Caco-2 (cell line): ENCODE results near the gene FBXW8. TPM values are rescaled to one million over a fixed set of nuclear protein-coding genes. Genes with fewer than 3 reads are reported as not detected.
A peak's percentile ranks its signal among the peaks of the same experiment; 100 is the strongest.

ENCODE experiments used
- Bru-seq: library from RNA; stranded (reverse); fragments of 400-500 nt; gene quantifications from one replicate; lab custom pipeline; 2021; lab: Mats Ljungman, UMichigan
- BruChase-seq, 2 experiments: library from RNA; stranded (reverse); fragments of 400-500 nt; gene quantifications; one replicate each; lab custom pipeline; 2021; lab: Mats Ljungman, UMichigan
- BruUV-seq: library from RNA; stranded (reverse); fragments of 400-500 nt; replicated peaks from 2 replicates; lab custom pipeline; 2021; lab: Mats Ljungman, UMichigan
- CTCF ChIA-PET: fragments of 300-600 bp; sonication (Branson Sonifier 250); formaldehyde crosslinking; loops from one replicate; lab custom pipeline; 2022; ENCODE audit warnings: antibody characterized with exemption; lab: Charles Lee
- POLR2A ChIA-PET: fragments of 300-600 bp; sonication (Branson Sonifier 250); formaldehyde crosslinking; loops from one replicate; lab custom pipeline; 2022; ENCODE audit warnings: antibody characterized with exemption; lab: Charles Lee
- DNase-seq, 2 experiments: peaks; one replicate each; pipeline versions ENCODE4 v3.0.0 to v3.0.0-alpha.2; 2020 to 2022
- H3K27me3 ChIP-seq: replicated peaks from 2 replicates; pipeline ENCODE4 v1.6.0; 2011; ENCODE audit warnings: low read length; ENCODE audit not compliant: control insufficient read depth, insufficient read depth
- H3K36me3 ChIP-seq: 2 replicates; pipeline ENCODE4 v1.5.1; 2011; ENCODE audit warnings: low read length; ENCODE audit not compliant: control insufficient read depth, insufficient read depth
- H3K4me1 ChIP-seq: fragments of 250-450 bp; sonication (Bioruptor Pico); 2 replicates; pipeline ENCODE4 v1.5.1; 2020; ENCODE audit warnings: mild to moderate bottlenecking
- H3K4me3 ChIP-seq: 2 replicates; pipeline ENCODE4 v1.5.1; 2011; ENCODE audit warnings: low read depth, mild to moderate bottlenecking, control low read depth, low read length
- H3K9me3 ChIP-seq: fragments of 250-450 bp; sonication (Bioruptor Pico); 2 replicates; pipeline ENCODE4 v1.5.1; 2020; ENCODE audit warnings: mild to moderate bottlenecking, moderate library complexity
- H3K27ac Mint-ChIP-seq: one replicate; pipeline ENCODE4 v1.8.0; 2022; ENCODE audit warnings: mixed read lengths; ENCODE audit not compliant: unreplicated experiment
- H3K27me3 Mint-ChIP-seq: one replicate; pipeline ENCODE4 v1.8.0; 2022; ENCODE audit warnings: mixed read lengths; ENCODE audit not compliant: insufficient read depth, unreplicated experiment
- H3K36me3 Mint-ChIP-seq: one replicate; pipeline ENCODE4 v1.8.0; 2022; ENCODE audit warnings: mild to moderate bottlenecking, mixed read lengths; ENCODE audit not compliant: insufficient read depth, unreplicated experiment
- H3K4me1 Mint-ChIP-seq: one replicate; pipeline ENCODE4 v1.8.0; 2022; ENCODE audit warnings: low read depth, mixed read lengths; ENCODE audit not compliant: unreplicated experiment
- H3K4me3 Mint-ChIP-seq: one replicate; pipeline ENCODE4 v1.8.0; 2022; ENCODE audit warnings: mild to moderate bottlenecking, moderate library complexity, mixed read lengths; ENCODE audit not compliant: unreplicated experiment
- H3K9me3 Mint-ChIP-seq: one replicate; pipeline ENCODE4 v1.8.0; 2022; ENCODE audit warnings: mixed read lengths; ENCODE audit not compliant: unreplicated experiment
- intact Hi-C: fragments of 100-400 bp; cut with micrococcal nuclease; formaldehyde crosslinking; loops from one replicate; pipeline ENCODE4 v1.10.0; 2022; ENCODE audit not compliant: unreplicated experiment
- long read RNA-seq: library from polyadenylated mRNA; stranded (forward); transcript quantifications from one replicate; pipeline ENCODE4 v2.0.0, GENCODE V29; 2022
- total RNA-seq: library from RNA; stranded (reverse); gene quantifications from 2 replicates; pipeline ENCODE4 v1.2.3, GENCODE V29; 2022
- TF ChIP-seq, protein P1 (sequence below), 2 experiments: fragments of 200-600 bp in 1 of 2; IDR thresholded peaks; 1 replicate in 1 of 2; 2 replicates in 1 of 2; pipeline versions ENCODE4 v1.5.1 to v1.8.0; 2011 to 2022; ENCODE audit warnings: antibody characterized with exemption in 1 of 2, control low read depth in 1 of 2, inconsistent platforms in 1 of 2, low read depth in 1 of 2, low read length in 1 of 2, mild to moderate bottlenecking in 1 of 2, moderate library complexity in 1 of 2; ENCODE audit not compliant: insufficient read depth in 1 of 2, severe bottlenecking in 1 of 2, unreplicated experiment in 1 of 2

FBXW8 gene, protein sequence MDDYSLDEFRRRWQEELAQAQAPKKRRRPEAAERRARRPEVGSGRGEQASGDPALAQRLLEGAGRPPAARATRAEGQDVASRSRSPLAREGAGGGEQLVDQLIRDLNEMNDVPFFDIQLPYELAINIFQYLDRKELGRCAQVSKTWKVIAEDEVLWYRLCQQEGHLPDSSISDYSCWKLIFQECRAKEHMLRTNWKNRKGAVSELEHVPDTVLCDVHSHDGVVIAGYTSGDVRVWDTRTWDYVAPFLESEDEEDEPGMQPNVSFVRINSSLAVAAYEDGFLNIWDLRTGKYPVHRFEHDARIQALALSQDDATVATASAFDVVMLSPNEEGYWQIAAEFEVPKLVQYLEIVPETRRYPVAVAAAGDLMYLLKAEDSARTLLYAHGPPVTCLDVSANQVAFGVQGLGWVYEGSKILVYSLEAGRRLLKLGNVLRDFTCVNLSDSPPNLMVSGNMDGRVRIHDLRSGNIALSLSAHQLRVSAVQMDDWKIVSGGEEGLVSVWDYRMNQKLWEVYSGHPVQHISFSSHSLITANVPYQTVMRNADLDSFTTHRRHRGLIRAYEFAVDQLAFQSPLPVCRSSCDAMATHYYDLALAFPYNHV
- total RNA-seq: 12.2 and 12.3 TPM in 2 replicates
- Bru-seq, nascent RNA: percentile 76 among the genes with signal in this experiment
- percentile 68 among the genes with signal in this experiment for BruChase-seq, experiment 1, labeled RNA remaining after a 2-hour chase
- BruChase-seq, experiment 2, labeled RNA remaining after a 6-hour chase: percentile 68 among the genes with signal in this experiment
- long read RNA-seq, full-length matches to known transcripts: 4 of 12 reads
- long read RNA-seq, partial matches to known transcripts: 0 of 12 reads
- long read RNA-seq, other reads (novel, unspliced or antisense): 8 of 12 reads

DNA sequence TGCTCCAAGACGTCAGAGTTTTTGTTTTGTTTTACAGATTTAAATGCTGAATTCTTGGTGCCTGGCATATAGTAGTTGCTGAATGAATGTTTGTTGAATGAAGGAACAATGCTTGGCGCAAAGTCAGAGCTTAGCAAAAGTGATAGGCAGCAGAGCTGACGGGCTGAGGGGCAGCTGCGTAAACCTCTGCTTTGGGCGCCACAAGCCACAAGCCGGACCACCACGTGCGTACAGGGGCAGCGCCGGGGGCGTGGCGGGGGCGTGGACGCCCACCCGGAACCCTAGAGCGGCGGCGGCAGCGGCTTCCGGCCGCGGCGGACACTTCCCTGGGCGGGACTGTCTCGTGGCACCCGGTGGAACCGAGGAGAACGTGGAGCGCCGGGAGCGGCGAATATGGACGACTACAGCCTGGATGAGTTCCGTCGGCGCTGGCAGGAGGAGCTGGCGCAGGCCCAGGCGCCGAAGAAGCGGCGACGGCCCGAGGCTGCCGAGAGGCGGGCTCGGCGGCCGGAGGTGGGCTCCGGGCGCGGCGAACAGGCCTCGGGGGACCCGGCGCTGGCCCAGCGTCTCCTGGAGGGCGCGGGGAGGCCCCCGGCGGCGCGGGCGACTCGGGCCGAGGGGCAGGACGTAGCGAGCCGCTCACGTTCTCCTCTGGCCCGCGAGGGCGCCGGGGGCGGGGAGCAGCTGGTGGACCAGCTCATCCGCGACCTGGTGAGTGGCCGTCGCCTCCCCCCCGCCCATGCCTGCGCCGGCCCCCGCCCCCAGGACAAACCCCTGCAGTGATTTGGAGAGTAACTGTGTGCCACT lies at the start of gene FBXW8:
FBXW8 (plus strand) TSS at position 306 of the 807 bp plus-strand sequence; CDS start at position 394, 88 bp downstream.
- Histone ChIP-seq H3K27me3 (no peaks in the 10 kb centered on the region), H3K36me3 (no peaks in the 10 kb centered on the region), H3K9me3 (no peaks in the 10 kb centered on the region), H3K4me1 (peaks cover 15% of the 10 kb centered on the region), H3K4me3 (peak within 1 kb of the TSS; percentile 71)
- no peaks in the 10 kb centered on the region for H3K9me3 Mint-ChIP-seq
- intact Hi-C loops: no loop called here
- DNase-seq: peak; percentile 78 to 79
- no TSS peak for BruUV-seq
- peak within 1 kb of the TSS; percentile 83 for H3K27ac Mint-ChIP-seq
- CTCF ChIA-PET: interaction anchor here (0.8 kb wide), 1 partner anchor 48 kb away, joined by 3 read pairs; no protein-coding TSS in a partner anchor
- POLR2A ChIA-PET: interaction anchor here (0.6 kb wide), 1 partner anchor 177 kb away, joined by 3 read pairs; no protein-coding TSS in a partner anchor
- TF ChIP-seq, protein P1, sequence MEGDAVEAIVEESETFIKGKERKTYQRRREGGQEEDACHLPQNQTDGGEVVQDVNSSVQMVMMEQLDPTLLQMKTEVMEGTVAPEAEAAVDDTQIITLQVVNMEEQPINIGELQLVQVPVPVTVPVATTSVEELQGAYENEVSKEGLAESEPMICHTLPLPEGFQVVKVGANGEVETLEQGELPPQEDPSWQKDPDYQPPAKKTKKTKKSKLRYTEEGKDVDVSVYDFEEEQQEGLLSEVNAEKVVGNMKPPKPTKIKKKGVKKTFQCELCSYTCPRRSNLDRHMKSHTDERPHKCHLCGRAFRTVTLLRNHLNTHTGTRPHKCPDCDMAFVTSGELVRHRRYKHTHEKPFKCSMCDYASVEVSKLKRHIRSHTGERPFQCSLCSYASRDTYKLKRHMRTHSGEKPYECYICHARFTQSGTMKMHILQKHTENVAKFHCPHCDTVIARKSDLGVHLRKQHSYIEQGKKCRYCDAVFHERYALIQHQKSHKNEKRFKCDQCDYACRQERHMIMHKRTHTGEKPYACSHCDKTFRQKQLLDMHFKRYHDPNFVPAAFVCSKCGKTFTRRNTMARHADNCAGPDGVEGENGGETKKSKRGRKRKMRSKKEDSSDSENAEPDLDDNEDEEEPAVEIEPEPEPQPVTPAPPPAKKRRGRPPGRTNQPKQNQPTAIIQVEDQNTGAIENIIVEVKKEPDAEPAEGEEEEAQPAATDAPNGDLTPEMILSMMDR (IDR thresholded peaks at IDR 0.05; ENCODE audit: insufficient read depth in 1 of 2, low read depth in 1 of 2, low read length in 1 of 2, severe bottlenecking in 1 of 2, unreplicated experiment in 1 of 2): no peak
- H3K4me3 Mint-ChIP-seq: peak within 1 kb of the TSS; percentile 88
- H3K4me1 Mint-ChIP-seq: peaks cover 17% of the 10 kb centered on the region
- no peaks in the 10 kb centered on the region for H3K27me3 Mint-ChIP-seq
- peaks cover 19% of the 10 kb centered on the region for H3K36me3 Mint-ChIP-seq

DNA sequence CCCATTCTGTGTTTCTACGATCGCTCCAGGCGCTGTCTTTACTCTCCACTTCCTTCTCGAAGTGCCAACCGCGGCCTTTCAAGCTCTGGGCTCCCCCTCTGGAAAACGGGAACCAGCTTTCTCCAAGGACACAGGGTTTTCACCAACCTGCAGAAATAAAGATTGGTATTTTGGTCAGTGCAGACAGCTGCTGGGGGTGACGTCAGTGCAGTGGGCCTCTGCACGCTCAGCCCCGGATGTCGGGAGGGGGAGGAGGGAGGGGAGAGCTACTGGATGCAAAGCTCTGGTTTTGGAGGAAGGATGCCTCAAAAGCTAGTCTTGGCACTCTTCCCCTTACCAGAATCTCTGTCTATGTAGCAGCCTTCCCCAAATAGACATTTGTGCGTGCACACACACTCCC lies 49.4 kb upstream of the FBXW8 start:
- intact Hi-C loops: no loop called here
- no TSS peak for BruUV-seq
- H3K27me3 ChIP-seq: no peaks in the 10 kb centered on the region
- DNase-seq: no peak
- H3K36me3 ChIP-seq: no peaks in the 10 kb centered on the region
- POLR2A ChIA-PET: no interaction called here
- Mint-ChIP-seq H3K36me3 (no peaks in the 10 kb centered on the region), H3K4me1 (peaks cover 7% of the 10 kb centered on the region), H3K27ac (no peak overlapping the region), H3K4me3 (no peak overlapping the region), H3K27me3 (peaks cover 16% of the 10 kb centered on the region), H3K9me3 (no peaks in the 10 kb centered on the region)
- H3K9me3 ChIP-seq: no peaks in the 10 kb centered on the region
- no peak overlapping the region for H3K4me3 ChIP-seq
- CTCF ChIA-PET: no interaction called here
- TF ChIP-seq, protein P1 (IDR thresholded peaks at IDR 0.05; ENCODE audit: insufficient read depth in 1 of 2, low read depth in 1 of 2, low read length in 1 of 2, severe bottlenecking in 1 of 2, unreplicated experiment in 1 of 2): no peak
- no peaks in the 10 kb centered on the region for H3K4me1 ChIP-seq
